Muscle layer of colon (tissue), 2 donors: ENCODE measurements around the gene MAGOH.
A peak's percentile ranks its signal among the peaks of the same experiment; 100 is the strongest.
"Not testable (repeated sequence)": the region's sequence is repeated elsewhere in the genome, so short reads cannot be mapped to it uniquely, and the experiment has no call there.

Source experiments
- H3K27ac ChIP-seq: one replicate; pipeline ENCODE4 v1.7.0; 2013; ENCODE audit warnings: low read depth, mild to moderate bottlenecking, low read length, moderate library complexity
- H3K27me3 ChIP-seq, 2 donors: one replicate each; pipeline ENCODE4 v1.7.0; 2013; ENCODE audit warnings: low read length in 2 of 2, mild to moderate bottlenecking in 2 of 2; ENCODE audit not compliant: insufficient read depth in 2 of 2, control insufficient read depth in 1 of 2
- H3K36me3 ChIP-seq: one replicate; pipeline ENCODE4 v1.7.0; 2013; ENCODE audit warnings: mild to moderate bottlenecking, low read length; ENCODE audit not compliant: insufficient read depth
- H3K4me1 ChIP-seq: one replicate; pipeline ENCODE4 v1.7.0; 2013; ENCODE audit warnings: mild to moderate bottlenecking, low read length; ENCODE audit not compliant: insufficient read depth
- H3K4me3 ChIP-seq, 2 donors: one replicate each; pipeline ENCODE4 v1.7.0; 2013; ENCODE audit warnings: low read length in 2 of 2, low read depth in 1 of 2, mild to moderate bottlenecking in 1 of 2, moderate library complexity in 1 of 2
- H3K9ac ChIP-seq: one replicate; pipeline ENCODE4 v1.7.0; 2013; ENCODE audit warnings: low read length
- H3K9me3 ChIP-seq: one replicate; pipeline ENCODE4 v1.7.0; 2013; ENCODE audit warnings: mild to moderate bottlenecking, low read length
- donor health status: abdominal sarcoma.
- donor health status: Adenocarcinoma of cecum.

The MAGOH gene

GRCh38 chr1:53218201-53218600 is 20.1 kb downstream of the MAGOH start:
- Histone ChIP-seq H3K9ac (no peak overlapping the region), H3K36me3 (peaks cover 36% of the 10 kb centered on the region), H3K27me3 (no peaks in the 10 kb centered on the region), H3K9me3 (no peaks in the 10 kb centered on the region), H3K27ac (no peak overlapping the region), H3K4me1 (peaks cover 15% of the 10 kb centered on the region), H3K4me3 (no peak overlapping the region)

- Histone ChIP-seq H3K9ac (no peak overlapping the region), H3K27me3 (no peaks in the 10 kb centered on the region), H3K36me3 (peaks cover 69% of the 10 kb centered on the region), H3K9me3 (no peaks in the 10 kb centered on the region), H3K4me3 (no peak overlapping the region), H3K4me1 (peaks cover 3% of the 10 kb centered on the region), H3K27ac (no peak overlapping the region)
These were observed 23.9 kb downstream of the MAGOH start for GRCh38 chr1:53214376-53214940.

GRCh38 chr1:53210954-53211353 is 27.4 kb downstream of the MAGOH start:
- H3K27ac ChIP-seq: no peak overlapping the region
- no peak overlapping the region for H3K4me3 ChIP-seq
- peaks cover 72% of the 10 kb centered on the region for H3K36me3 ChIP-seq
- no peaks in the 10 kb centered on the region for H3K27me3 ChIP-seq
- no peaks in the 10 kb centered on the region for H3K9me3 ChIP-seq
- H3K9ac ChIP-seq: no peak overlapping the region
- H3K4me1 ChIP-seq: no peaks in the 10 kb centered on the region

- H3K4me1 ChIP-seq: no peaks in the 10 kb centered on the region
- H3K9ac ChIP-seq: no peak overlapping the region
- no peaks in the 10 kb centered on the region for H3K27me3 ChIP-seq
- H3K4me3 ChIP-seq: no peak overlapping the region
- H3K9me3 ChIP-seq: no peaks in the 10 kb centered on the region
- peaks cover 67% of the 10 kb centered on the region for H3K36me3 ChIP-seq
- no peak overlapping the region for H3K27ac ChIP-seq
These were observed 28.0 kb downstream of the MAGOH start for GRCh38 chr1:53210352-53210751.

GRCh38 chr1:53207726-53208125 is 30.6 kb downstream of the MAGOH start:
- Histone ChIP-seq H3K27ac (no peak overlapping the region), H3K27me3 (no peaks in the 10 kb centered on the region), H3K4me3 (no peak overlapping the region), H3K9ac (no peak overlapping the region), H3K4me1 (no peaks in the 10 kb centered on the region), H3K9me3 (no peaks in the 10 kb centered on the region), H3K36me3 (peaks cover 67% of the 10 kb centered on the region)

GRCh38 chr1:53206735-53207379 is 31.5 kb downstream of the MAGOH start:
- H3K36me3 ChIP-seq: peaks cover 70% of the 10 kb centered on the region
- no peak overlapping the region for H3K9ac ChIP-seq
- H3K27me3 ChIP-seq: no peaks in the 10 kb centered on the region
- H3K4me1 ChIP-seq: no peaks in the 10 kb centered on the region
- H3K4me3 ChIP-seq: no peak overlapping the region
- H3K27ac ChIP-seq: no peak overlapping the region
- H3K9me3 ChIP-seq: no peaks in the 10 kb centered on the region

- H3K4me1 ChIP-seq, H3K9ac ChIP-seq, H3K9me3 ChIP-seq, H3K4me3 ChIP-seq, H3K27me3 ChIP-seq, H3K27ac ChIP-seq: not testable (repeated sequence)
- H3K36me3 ChIP-seq: peaks cover 69% of the 10 kb centered on the region
These were observed 32.1 kb downstream of the MAGOH start for GRCh38 chr1:53206083-53206685.

- H3K36me3 ChIP-seq: peaks cover 69% of the 10 kb centered on the region
- H3K4me1 ChIP-seq, H3K9ac ChIP-seq, H3K9me3 ChIP-seq, H3K27me3 ChIP-seq, H3K4me3 ChIP-seq, H3K27ac ChIP-seq: not testable (repeated sequence)
These were observed 32.8 kb downstream of the MAGOH start for GRCh38 chr1:53205496-53205895.

GRCh38 chr1:53203466-53203865 is 34.9 kb downstream of the MAGOH start:
- H3K27me3 ChIP-seq: no peaks in the 10 kb centered on the region
- no peak overlapping the region for H3K4me3 ChIP-seq
- H3K9ac ChIP-seq: no peak overlapping the region
- H3K4me1 ChIP-seq: peaks cover 3% of the 10 kb centered on the region
- H3K9me3 ChIP-seq: no peaks in the 10 kb centered on the region
- H3K36me3 ChIP-seq: peaks cover 49% of the 10 kb centered on the region
- no peak overlapping the region for H3K27ac ChIP-seq

- peaks cover 29% of the 10 kb centered on the region for H3K4me1 ChIP-seq
- peak overlapping the region; percentile 98 for H3K27ac ChIP-seq
- no peaks in the 10 kb centered on the region for H3K9me3 ChIP-seq
- no peak overlapping the region for H3K9ac ChIP-seq
- no peak overlapping the region for H3K4me3 ChIP-seq
- no peaks in the 10 kb centered on the region for H3K27me3 ChIP-seq
- H3K36me3 ChIP-seq: peaks cover 25% of the 10 kb centered on the region
These were observed 40.1 kb downstream of the MAGOH start for GRCh38 chr1:53198241-53198651.

GRCh38 chr1:53197291-53198200 is 40.8 kb downstream of the MAGOH start:
- peaks cover 29% of the 10 kb centered on the region for H3K4me1 ChIP-seq
- no peaks in the 10 kb centered on the region for H3K27me3 ChIP-seq

More at GRCh38 chr1:53197291-53198200, 40.8 kb downstream of the MAGOH start:
- peak overlapping the region; percentile 86 for H3K9ac ChIP-seq
- peaks cover 18% of the 10 kb centered on the region for H3K36me3 ChIP-seq
- peak overlapping the region; percentile 98 for H3K27ac ChIP-seq
- H3K4me3 ChIP-seq: peak overlapping the region; percentile 85 to 87
- H3K9me3 ChIP-seq: no peaks in the 10 kb centered on the region
